GM19099 (cell line): Measurements from ENCODE around the gene BRD1.

ENCODE experiments used
- POLR2A ChIP-seq: IDR thresholded peaks from 3 replicates; pipeline ENCODE4 v1.6.1; 2011; ENCODE audit warnings: low read depth; ENCODE audit not compliant: insufficient read length; ENCODE audit errors: extremely low read depth

The BRD1 gene

GRCh38 chr22:49733631-49734030 is 94.0 kb downstream of the BRD1 start:
- TF ChIP-seq POLR2A = no peak

- TF ChIP-seq POLR2A = no peak
Measured at GRCh38 chr22:49730656-49731055, 97.0 kb downstream of the BRD1 start.

- no peak for TF ChIP-seq POLR2A
Measured at GRCh38 chr22:49728570-49729271, 99.0 kb downstream of the BRD1 start.

GRCh38 chr22:49727881-49728569 is 99.6 kb downstream of the BRD1 start:
- TF ChIP-seq POLR2A = no peak

GRCh38 chr22:49727191-49727880 is 100.3 kb downstream of the BRD1 start:
- no peak for TF ChIP-seq POLR2A

- no peak for TF ChIP-seq POLR2A
Measured at GRCh38 chr22:49726701-49727101, 101.0 kb downstream of the BRD1 start.

- TF ChIP-seq POLR2A = no peak
Measured at GRCh38 chr22:49726022-49726681, 101.5 kb downstream of the BRD1 start.

GRCh38 chr22:49725516-49725915 is 102.2 kb downstream of the BRD1 start:
- TF ChIP-seq POLR2A = no peak

GRCh38 chr22:49724893-49725489 is 102.7 kb downstream of the BRD1 start:
- TF ChIP-seq POLR2A = no peak

GRCh38 chr22:49724030-49724892 is 103.4 kb downstream of the BRD1 start:
- no peak for TF ChIP-seq POLR2A

GRCh38 chr22:49723478-49724029 is 104.1 kb downstream of the BRD1 start:
- TF ChIP-seq POLR2A = no peak
